ENCODE results near the gene TNNT1.
A peak's percentile ranks its signal among the peaks of the same experiment; 100 is the strongest.

Gene TNNT1

GRCh38 chr19:55106591-55106990 is 42.4 kb downstream of the TNNT1 start:
- DNase-seq: no peak

- no peak for DNase-seq
Measured at GRCh38 chr19:55105237-55105636, 43.8 kb downstream of the TNNT1 start.

- no peak for DNase-seq
Measured at GRCh38 chr19:55103190-55103589, 45.8 kb downstream of the TNNT1 start.

- no peak for DNase-seq
Measured at GRCh38 chr19:55101261-55101660, 47.7 kb downstream of the TNNT1 start.

GRCh38 chr19:55099557-55100506 is 49.2 kb downstream of the TNNT1 start:
- DNase-seq: no peak

- no peak for DNase-seq
Measured at GRCh38 chr19:55098716-55099556, 50.1 kb downstream of the TNNT1 start.

- no peak for DNase-seq
Measured at GRCh38 chr19:55097864-55098715, 50.9 kb downstream of the TNNT1 start.

GRCh38 chr19:55096061-55096701 is 52.8 kb downstream of the TNNT1 start:
- no peak for DNase-seq

GRCh38 chr19:55095260-55096060 is 53.5 kb downstream of the TNNT1 start:
- no peak for DNase-seq

GRCh38 chr19:55094456-55095259 is 54.3 kb downstream of the TNNT1 start:
- DNase-seq: no peak

GRCh38 chr19:55092423-55093318 is 56.3 kb downstream of the TNNT1 start:
- DNase-seq: no peak

- DNase-seq: no peak
Measured at GRCh38 chr19:55091955-55092354, 57.1 kb downstream of the TNNT1 start.

GRCh38 chr19:55091126-55091910 is 57.7 kb downstream of the TNNT1 start:
- no peak for DNase-seq

GRCh38 chr19:55090564-55090963 is 58.4 kb downstream of the TNNT1 start:
- no peak for DNase-seq

- DNase-seq: no peak
Measured at GRCh38 chr19:55089342-55089944, 59.6 kb downstream of the TNNT1 start.

GRCh38 chr19:55088543-55089341 is 60.3 kb downstream of the TNNT1 start:
- peak; percentile 61 to 83 for DNase-seq

GRCh38 chr19:55088021-55088451 is 61.0 kb downstream of the TNNT1 start:
- DNase-seq: no peak
